CD4-positive, alpha-beta T cell treated with Interleukin-12 subunit alpha and Interleukin-12 subunit beta, for 1 hour (primary cell): ENCODE data around the gene LELP1.
A peak's percentile ranks its signal among the peaks of the same experiment; 100 is the strongest.

Experiments
- DNase-seq: peaks from one replicate; pipeline ENCODE4 v3.0.0-alpha.2; 2020

LELP1 gene

DNA sequence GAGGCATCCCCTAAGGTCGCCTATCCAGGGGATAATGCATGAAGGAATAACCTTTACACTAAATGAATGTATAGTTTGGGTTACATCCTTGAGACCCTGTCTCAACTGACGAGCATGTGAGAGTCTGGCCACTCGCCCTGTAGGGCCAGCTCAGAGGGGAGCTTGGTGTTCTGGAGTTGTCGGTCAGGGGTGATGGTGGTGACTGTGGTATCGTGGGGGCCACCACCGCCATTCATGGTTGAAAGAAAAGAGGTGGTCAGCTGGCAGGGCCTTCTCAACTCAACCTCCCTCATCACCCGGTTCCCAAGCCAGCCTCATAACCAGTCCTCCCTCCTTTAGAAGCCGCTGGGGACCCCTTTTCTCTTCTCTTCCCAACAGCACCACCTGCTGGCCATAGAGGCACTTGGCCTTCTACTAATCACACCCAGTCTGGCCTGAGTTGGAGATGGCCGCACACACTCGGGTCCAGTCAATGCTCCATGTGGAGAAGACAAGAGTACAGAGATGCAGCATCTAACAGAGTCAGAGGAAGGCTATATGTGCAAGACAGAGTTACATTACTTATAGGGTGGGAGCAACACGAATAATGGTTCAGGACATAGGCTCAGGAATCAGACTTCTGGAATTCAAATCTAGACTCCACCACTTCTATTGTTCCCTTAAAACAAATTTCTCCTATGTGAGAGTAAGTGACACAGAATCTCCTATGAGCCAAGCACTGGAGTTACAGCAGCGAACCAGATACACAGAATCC is 26.0 kb downstream of the LELP1 start:
- peak; percentile 6 for DNase-seq

DNA sequence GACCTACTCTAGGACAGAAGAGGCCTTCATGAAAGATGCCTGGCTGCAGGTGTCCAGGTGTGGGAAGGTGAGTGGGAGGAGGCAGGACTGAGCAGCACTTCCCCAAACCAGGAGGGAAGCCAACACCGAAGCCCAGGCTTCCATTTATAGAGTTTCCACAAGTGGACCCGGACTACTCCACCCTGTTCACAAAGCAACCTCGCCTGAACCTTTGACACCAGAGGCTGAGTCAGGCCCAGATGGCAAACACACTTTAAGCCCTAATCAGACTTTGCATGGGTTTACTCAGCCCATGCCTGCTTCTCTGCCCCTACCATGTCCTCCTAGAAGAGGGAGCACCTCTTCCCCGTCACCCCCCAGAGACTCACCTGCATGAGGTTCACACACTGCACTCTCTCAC is 28.1 kb downstream of the LELP1 start:
- DNase-seq, result no peak

DNA sequence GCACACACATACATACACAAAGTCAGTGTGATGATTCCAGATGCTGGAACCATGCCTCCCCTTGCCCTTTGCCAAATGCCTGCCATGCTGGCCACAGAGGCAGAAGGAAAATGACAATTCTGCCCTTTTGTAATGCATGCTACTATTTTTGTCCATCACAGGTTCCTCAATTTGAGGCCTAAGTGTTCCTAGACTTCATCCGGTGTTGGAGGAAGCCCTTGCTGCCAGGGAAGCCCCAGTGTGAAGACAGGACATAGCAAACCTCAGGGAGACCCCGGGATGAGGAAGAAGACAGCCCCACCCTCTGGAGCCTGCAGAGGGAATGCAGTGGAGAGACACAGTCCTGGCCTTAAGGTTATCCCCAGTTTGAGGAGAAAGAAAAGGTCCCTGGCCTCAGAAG is 28.6 kb downstream of the LELP1 start:
- DNase-seq, result no peak

DNA sequence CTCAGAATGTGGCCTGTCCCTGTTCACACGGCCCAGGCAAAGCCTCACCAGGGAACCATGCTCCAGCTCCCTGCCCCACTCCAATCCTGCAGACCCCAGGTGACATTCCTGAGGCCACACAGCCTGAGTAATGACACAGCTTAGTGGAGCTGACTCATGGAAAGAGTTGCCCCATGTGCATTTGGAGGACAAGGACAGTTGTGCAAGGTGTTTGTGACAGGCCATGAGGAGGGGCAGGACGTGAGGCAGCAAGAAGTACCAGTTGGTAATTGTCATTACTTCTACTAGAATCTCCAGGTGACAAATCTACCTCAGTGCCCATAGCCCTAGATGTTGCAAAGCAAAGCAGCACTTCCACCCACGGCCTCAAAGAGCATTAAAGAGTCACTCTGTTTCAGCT is 29.3 kb downstream of the LELP1 start:
- DNase-seq, result no peak

DNA sequence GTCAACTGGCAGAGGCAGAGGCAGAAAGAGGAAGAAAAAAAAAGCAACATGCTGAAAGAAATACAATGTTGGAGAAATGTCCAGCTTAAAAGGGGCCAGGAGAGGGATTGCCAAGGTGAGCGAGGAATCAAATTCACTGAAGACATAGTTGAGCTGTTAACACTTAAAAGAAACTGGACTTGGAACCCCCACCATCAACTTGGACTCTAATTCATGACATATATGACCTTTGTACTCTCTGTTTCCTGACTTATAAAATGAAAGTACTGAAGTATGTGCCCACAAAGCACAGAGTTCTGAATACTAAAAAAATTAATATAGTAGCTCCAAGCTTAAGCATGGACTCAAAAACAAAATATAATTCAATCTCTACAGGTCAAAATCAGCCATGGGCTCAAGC is 30.2 kb downstream of the LELP1 start:
- no peak for DNase-seq

DNA sequence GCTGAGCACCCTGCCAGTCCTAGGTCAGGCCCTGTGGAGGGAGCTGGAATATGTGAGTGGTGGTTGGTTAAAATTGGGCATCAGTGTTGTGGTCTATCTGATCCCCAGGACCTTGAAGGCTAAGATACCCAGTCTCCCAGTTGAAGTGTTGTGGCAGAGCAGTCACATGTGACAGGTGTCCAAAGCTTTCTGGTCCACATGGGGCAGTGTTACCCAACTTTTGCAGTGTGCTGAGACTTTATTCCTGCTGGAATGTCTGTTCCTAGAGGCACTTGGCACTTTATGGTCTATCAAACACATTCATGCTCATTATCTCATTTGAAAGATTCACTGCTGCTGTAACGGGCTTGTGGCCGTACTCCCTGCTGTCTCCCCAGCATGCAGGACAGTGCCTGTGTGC is 35.3 kb downstream of the LELP1 start:
- no peak for DNase-seq

DNA sequence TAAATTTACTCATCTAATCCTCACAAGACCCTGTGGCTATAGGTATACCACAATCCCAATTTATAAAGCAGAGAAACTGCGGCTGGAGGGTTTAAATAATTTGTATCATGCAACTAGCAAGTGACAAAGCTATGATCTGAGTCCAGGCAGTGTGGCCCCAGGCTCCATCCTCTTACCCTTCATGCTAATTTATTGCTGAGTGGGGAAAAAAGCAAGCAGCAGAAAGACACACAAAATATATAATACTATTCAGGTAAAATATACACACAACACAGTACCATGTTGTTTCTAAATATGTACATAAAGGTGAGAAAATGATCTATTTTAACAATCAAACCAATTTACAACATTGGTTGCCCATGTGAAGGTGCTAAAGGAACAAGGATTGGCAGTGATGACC is 38.9 kb downstream of the LELP1 start:
- no peak for DNase-seq

DNA sequence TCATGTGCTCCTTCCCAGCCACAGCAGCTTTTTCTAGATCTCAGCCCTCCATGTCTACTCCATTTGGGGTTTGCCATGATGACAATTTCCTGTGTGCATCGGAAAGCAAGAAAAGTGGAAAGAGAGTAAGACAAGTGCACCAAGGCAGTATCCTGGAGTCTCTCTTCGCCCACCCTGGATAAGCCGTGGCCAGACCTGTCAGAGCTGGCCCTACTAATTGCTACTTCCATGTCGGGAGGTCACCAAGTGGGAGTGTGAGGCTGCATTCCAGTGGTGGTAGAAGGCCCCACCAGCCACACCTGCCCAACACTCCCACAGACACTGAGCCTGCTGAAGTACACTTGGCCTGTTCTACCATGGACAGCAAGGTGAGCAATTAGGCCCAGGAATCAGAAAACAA is 42.2 kb downstream of the LELP1 start:
- no peak for DNase-seq

DNA sequence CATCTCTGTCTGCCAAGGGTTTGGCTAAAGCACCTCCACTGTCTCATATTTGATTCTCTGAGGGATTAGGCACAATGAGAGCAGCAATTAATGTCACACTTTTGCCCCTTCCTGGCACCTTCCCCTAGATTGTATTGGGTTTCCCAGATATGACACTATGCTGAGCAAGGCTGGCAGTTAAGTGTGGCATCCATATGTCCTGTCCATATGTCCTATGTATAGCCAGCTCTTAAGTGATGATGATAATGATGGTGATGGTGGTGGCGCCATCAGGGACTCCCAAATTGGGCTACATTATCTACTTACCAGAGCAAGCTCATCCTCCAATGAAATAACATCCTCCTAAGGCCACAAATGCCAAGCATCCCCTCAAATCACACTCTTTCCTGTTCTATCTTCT is 42.8 kb downstream of the LELP1 start:
- no peak for DNase-seq

DNA sequence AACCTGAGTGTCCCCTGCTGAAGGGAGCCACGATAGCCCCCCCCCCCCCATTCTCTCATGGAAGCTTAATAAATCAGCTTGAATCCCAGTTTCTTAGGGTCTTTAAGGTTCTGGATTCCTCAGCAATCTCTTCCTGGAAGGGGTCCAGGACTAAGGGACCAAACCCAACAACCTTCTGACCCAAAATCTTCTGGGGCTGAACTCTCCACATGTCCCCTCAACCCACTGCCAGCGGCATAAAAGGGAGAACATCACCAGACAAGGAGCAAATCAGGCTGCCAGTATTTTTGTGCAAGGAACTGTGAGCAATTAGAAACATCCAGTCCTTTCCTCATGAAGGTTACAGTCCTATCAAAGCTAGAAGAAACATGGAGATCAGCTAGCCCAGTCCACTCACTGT is 43.6 kb downstream of the LELP1 start:
- DNase-seq, result no peak

DNA sequence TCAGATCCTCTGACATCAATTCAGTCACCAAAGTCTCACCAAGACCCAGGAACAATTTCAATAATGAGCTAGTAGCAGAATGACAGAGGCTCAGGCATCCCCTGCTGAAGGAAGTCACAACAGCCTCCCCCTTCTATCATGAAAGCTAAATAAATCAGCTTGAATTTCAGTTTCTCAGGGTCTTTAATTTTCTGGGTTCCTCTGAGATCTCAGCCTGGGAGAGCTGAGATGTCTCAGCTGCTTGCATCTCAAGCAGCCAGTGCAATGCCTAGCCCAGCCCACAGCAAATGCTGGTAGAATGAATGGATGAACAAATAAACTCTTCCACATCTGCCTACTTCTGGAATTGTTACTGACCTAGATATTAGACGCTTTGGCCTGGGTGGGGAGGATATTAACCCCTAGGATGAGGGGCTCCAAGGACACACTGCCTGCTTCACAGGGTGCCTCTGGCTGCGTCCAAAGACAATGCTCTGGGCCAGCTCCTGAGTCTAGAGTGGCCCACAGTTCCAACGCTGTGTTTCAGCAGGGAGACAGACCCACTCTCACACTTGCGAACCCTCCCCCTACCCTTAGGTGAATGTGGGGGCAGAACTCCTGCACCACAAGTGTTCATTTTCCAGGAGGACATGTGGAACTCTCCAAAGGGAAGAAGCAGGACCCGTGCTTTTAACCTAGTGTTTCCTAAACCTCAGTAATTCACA is 45.1 kb downstream of the LELP1 start:
- DNase-seq, result no peak

DNA sequence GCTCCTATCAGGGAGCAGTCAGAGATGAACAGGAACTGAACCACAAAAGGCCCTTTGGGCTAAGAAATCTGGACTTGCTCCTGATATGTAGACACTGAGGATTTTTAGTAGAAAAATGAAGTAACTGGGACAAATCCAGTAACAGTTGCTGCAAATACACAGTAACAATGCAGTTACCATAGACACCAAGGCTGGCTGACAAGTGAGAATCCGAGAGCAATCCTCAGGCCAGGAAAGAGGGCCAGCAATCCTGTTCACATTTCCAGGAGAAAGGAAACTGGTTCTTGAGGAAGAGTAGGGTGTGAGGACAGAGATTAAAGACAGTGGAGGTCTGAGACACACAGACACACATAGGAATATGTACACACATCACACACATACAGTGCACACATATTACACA is 46.9 kb downstream of the LELP1 start:
- DNase-seq, result no peak

DNA sequence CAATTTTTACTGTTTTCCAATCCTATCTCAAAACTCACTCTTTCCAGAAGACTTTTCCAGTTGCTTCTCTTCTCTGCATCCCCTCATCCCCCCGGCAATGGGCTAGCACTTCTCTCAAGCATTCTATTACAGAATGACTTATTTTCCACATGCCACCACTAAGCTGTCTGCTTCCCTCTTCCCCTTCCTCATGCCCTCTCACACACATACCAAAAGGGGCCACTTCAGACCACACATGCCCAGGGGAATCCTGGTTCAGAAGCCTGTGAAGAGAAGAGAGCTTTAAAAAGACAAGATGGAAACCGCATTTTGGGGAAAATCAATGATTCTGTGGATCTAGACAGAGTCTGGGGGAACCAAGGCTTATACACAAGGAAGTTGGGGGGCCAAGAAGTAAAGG is 47.9 kb downstream of the LELP1 start:
- no peak for DNase-seq

DNA sequence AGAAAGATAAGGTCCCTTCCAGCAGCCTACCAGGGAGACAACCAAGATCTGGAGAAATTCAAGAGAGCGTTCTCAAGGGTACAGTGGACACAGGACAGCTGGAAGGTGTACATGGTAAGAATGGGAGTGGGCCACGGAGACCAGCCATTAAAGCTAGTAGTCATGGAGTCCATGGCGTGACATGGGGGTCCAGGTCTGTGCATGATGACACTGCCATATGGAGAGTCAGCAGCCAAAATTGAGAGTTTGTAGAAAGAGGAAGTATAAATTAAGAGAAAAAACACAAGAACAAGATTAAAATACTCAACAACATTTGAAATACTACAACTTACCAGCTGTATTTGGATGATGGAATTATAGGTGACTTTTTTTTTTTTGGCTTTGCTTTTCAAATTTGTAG is 48.3 kb downstream of the LELP1 start:
- DNase-seq, result no peak

DNA sequence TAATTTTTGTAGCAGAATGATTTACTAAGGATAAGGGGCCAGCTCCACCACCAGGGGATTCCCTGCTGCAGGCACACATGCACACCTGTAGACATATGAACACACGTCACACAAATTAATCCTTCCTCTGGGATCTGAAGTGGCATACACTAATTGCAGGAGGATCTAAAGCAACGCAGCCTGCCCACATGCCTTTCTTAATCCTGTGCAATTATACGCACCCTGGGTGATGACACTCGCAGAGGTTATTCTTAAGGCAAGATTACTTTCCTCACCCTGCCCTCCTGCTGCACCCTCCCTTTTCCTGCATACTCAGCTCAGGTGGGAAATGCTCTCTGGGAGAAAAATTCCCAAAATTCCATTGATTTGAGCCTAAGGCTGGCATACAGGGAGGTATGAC is 48.8 kb downstream of the LELP1 start:
- no peak for DNase-seq

DNA sequence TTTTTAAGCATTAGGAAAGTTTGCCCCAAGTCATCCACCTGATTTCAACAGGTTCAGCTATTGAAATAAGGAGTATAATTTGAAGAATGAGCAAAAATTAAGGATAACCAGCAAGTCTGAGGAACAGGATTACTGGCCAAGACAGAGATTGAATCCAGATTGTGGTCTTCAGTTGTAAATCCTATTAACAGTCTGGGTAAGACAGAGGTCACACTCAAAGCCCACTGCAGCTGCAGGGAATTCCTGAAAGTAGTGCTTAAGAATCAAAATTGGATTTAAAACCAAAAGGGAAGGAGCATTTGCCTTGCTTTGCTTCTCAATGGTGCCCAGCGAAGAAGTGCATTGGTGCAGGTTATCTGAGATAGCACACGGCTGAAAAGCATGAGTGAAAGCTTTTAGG is 49.8 kb downstream of the LELP1 start:
- no peak for DNase-seq

DNA sequence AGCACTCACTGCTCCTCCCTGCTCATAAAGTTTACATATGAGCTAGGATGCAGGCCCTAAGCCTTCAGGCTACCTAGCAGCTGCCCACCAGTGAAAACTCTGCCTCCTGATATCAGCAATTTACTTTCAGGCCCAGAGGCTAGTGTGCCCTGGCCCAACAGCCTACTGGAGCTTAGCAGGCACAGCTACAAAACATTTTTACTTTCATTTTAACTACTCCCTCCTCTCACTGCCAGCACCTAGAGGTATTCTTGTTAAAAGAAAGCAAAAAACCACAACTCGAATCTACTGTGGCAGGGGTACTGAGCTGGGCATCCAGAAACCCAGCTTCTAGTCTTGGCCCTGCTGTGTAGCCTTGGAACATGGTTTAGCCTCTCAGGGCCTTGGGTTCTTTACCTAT is 50.5 kb downstream of the LELP1 start:
- DNase-seq, result no peak
